PFSK-1 (cell line): ENCODE measurements around the gene NR2F1.

Source experiments
- POLR2AphosphoS5 ChIP-seq: IDR thresholded peaks from 2 replicates; pipeline ENCODE4 v1.6.1; 2012; ENCODE audit warnings: low read depth, mild to moderate bottlenecking, control low read depth, low read length, moderate library complexity
- TAF1 ChIP-seq: IDR thresholded peaks from 2 replicates; pipeline ENCODE4 v1.6.1; 2012; ENCODE audit warnings: low read length, control low read depth, borderline replicate concordance; ENCODE audit not compliant: insufficient read depth
- TF ChIP-seq, protein P1 (sequence below), 2 experiments: IDR thresholded peaks; 2 replicates each; pipeline versions ENCODE4 v1.6.1 to v1.8.0; 2011 to 2012; ENCODE audit warnings: low read depth in 2 of 2, low read length in 2 of 2, control low read depth in 1 of 2, inconsistent platforms in 1 of 2, mild to moderate bottlenecking in 1 of 2, moderate library complexity in 1 of 2; ENCODE audit not compliant: insufficient read depth in 1 of 2

DNA sequence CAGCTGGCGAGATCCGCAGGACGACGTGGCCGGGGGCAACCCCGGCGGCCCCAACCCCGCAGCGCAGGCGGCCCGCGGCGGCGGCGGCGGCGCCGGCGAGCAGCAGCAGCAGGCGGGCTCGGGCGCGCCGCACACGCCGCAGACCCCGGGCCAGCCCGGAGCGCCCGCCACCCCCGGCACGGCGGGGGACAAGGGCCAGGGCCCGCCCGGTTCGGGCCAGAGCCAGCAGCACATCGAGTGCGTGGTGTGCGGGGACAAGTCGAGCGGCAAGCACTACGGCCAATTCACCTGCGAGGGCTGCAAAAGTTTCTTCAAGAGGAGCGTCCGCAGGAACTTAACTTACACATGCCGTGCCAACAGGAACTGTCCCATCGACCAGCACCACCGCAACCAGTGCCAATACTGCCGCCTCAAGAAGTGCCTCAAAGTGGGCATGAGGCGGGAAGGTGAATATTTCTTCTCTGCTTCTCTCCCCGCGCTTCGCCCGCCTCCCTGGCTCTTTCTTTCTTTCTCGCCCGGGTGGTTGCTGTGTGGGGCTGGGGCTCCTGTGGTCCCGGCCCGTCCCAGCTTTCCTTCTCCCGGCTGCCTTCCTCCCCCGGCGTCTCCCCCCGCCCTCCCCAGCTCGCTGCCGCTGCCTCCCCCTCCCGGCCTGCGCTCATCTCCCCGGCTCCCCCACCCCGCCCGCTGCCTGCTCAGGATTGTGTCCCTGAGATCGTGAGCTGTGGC lies 2.2 kb downstream of the NR2F1 start:
- no peak for TF ChIP-seq POLR2AphosphoS5
- TF ChIP-seq, protein P1, sequence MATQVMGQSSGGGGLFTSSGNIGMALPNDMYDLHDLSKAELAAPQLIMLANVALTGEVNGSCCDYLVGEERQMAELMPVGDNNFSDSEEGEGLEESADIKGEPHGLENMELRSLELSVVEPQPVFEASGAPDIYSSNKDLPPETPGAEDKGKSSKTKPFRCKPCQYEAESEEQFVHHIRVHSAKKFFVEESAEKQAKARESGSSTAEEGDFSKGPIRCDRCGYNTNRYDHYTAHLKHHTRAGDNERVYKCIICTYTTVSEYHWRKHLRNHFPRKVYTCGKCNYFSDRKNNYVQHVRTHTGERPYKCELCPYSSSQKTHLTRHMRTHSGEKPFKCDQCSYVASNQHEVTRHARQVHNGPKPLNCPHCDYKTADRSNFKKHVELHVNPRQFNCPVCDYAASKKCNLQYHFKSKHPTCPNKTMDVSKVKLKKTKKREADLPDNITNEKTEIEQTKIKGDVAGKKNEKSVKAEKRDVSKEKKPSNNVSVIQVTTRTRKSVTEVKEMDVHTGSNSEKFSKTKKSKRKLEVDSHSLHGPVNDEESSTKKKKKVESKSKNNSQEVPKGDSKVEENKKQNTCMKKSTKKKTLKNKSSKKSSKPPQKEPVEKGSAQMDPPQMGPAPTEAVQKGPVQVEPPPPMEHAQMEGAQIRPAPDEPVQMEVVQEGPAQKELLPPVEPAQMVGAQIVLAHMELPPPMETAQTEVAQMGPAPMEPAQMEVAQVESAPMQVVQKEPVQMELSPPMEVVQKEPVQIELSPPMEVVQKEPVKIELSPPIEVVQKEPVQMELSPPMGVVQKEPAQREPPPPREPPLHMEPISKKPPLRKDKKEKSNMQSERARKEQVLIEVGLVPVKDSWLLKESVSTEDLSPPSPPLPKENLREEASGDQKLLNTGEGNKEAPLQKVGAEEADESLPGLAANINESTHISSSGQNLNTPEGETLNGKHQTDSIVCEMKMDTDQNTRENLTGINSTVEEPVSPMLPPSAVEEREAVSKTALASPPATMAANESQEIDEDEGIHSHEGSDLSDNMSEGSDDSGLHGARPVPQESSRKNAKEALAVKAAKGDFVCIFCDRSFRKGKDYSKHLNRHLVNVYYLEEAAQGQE (IDR thresholded peaks at IDR 0.05; ENCODE audit: insufficient read depth in 1 of 2, low read depth in 2 of 2, low read length in 2 of 2), result no peak
- TF ChIP-seq TAF1, result no peak
